GM18868 (cell line): ENCODE results near the gene TEX11.
"Not testable (repeated sequence)": the region's sequence is repeated elsewhere in the genome, so short reads cannot be mapped to it uniquely, and the experiment has no call there.

Experiments used
- ATAC-seq: cut with Tn5 transposase; IDR thresholded peaks from one replicate; pipeline ENCODE4 v1.9.1; 2021; ENCODE audit warnings: mild to moderate bottlenecking, moderate library complexity; ENCODE audit not compliant: unreplicated experiment

TEX11 gene

GRCh38 chrX:70908541-70908940 lies at the start of gene TEX11:
TEX11 (minus strand) TSS chrX:70908711; CDS start chrX:70907789, 922 bp downstream.
- no peak for ATAC-seq

- ATAC-seq, result no peak
These were observed 46.4 kb upstream of the TEX11 start for GRCh38 chrX:70954871-70955270.

- ATAC-seq, result no peak
These were observed 15.9 kb upstream of the TEX11 start for GRCh38 chrX:70924294-70924911.

- ATAC-seq, result no peak
These were observed 14.4 kb upstream of the TEX11 start for GRCh38 chrX:70922774-70923473.

- ATAC-seq, result peak; percentile 70
These were observed 13.3 kb upstream of the TEX11 start for GRCh38 chrX:70921709-70922352.

- no peak for ATAC-seq
These were observed 8.2 kb upstream of the TEX11 start for GRCh38 chrX:70916754-70917153.

- no peak for ATAC-seq
These were observed 611 bp downstream of the TEX11 start for GRCh38 chrX:70907900-70908299.

- no peak for ATAC-seq
These were observed 7.0 kb downstream of the TEX11 start for GRCh38 chrX:70901465-70901864.

- not testable (repeated sequence) for ATAC-seq
These were observed 18.1 kb downstream of the TEX11 start for GRCh38 chrX:70890441-70890840.

- peak; percentile 81 for ATAC-seq
These were observed 29.6 kb downstream of the TEX11 start for GRCh38 chrX:70878902-70879301.

GRCh38 chrX:70852294-70852693 lies 56.2 kb downstream of the TEX11 start:
- no peak for ATAC-seq

GRCh38 chrX:70844081-70844480 lies 64.4 kb downstream of the TEX11 start:
- not testable (repeated sequence) for ATAC-seq

GRCh38 chrX:70843620-70844019 lies 64.9 kb downstream of the TEX11 start:
- not testable (repeated sequence) for ATAC-seq

GRCh38 chrX:70834589-70834988 lies 73.9 kb downstream of the TEX11 start:
- ATAC-seq, result no peak

GRCh38 chrX:70826715-70827114 lies 81.8 kb downstream of the TEX11 start:
- no peak for ATAC-seq

- no peak for ATAC-seq
These were observed 83.1 kb downstream of the TEX11 start for GRCh38 chrX:70825366-70825765.

GRCh38 chrX:70808942-70809940 lies 99.3 kb downstream of the TEX11 start:
- ATAC-seq, result peak; percentile 75

- ATAC-seq, result no peak
These were observed 102.4 kb downstream of the TEX11 start for GRCh38 chrX:70806081-70806480.

GRCh38 chrX:70796742-70797141 lies 111.8 kb downstream of the TEX11 start:
- ATAC-seq, result not testable (repeated sequence)

- no peak for ATAC-seq
These were observed 134.3 kb downstream of the TEX11 start for GRCh38 chrX:70774223-70774622.
